ENCODE results near the gene SLC39A8. TPM values are rescaled to one million over a fixed set of nuclear protein-coding genes. Genes with fewer than 3 reads are reported as not detected.
"Not testable (repeated sequence)": the region's sequence is repeated elsewhere in the genome, so short reads cannot be mapped to it uniquely, and the experiment has no call there.

Gene SLC39A8
- total RNA-seq, 1 donor = 11.2 TPM

GRCh38 chr4:102247041-102247440 is 98.2 kb downstream of the SLC39A8 start:
- Histone ChIP-seq H3K36me3 (ENCODE audit: insufficient read depth, low read length) (no peaks in the 10 kb centered on the region), H3K27me3 (ENCODE audit: insufficient read depth, low read length) (no peaks in the 10 kb centered on the region), H3K27ac (ENCODE audit: low read depth, low read length) (no peak overlapping the region), H2AFZ (ENCODE audit: low read length) (no peak overlapping the region), H3K4me2 (ENCODE audit: insufficient read depth, low read length) (no peak overlapping the region), H3K9me3 (ENCODE audit: low read depth, low read length) (no peaks in the 10 kb centered on the region), H3K79me2 (ENCODE audit: insufficient read depth, low read length) (no peaks in the 10 kb centered on the region), H4K20me1 (ENCODE audit: insufficient read depth, low read length) (no peaks in the 10 kb centered on the region), H3K4me3 (ENCODE audit: insufficient read depth, low read length) (no peak overlapping the region), H3K4me1 (ENCODE audit: insufficient read depth, low read length) (no peaks in the 10 kb centered on the region)
- no peak for TF ChIP-seq CTCF (IDR thresholded peaks at IDR 0.05; ENCODE audit: extremely low read depth, low read depth, low read length)
- no peak for DNase-seq (ENCODE audit: insufficient read length, low spot score, missing footprints)

- no peak overlapping the region for H3K27ac ChIP-seq (ENCODE audit: low read depth, low read length)
These were observed 98.9 kb downstream of the SLC39A8 start for GRCh38 chr4:102246416-102246815.

GRCh38 chr4:102244878-102245535 is 100.3 kb downstream of the SLC39A8 start:
- H3K4me1 ChIP-seq (ENCODE audit: insufficient read depth, low read length) = no peaks in the 10 kb centered on the region
- H3K36me3 ChIP-seq (ENCODE audit: insufficient read depth, low read length) = no peaks in the 10 kb centered on the region
- H3K4me2 ChIP-seq (ENCODE audit: insufficient read depth, low read length) = no peak overlapping the region
- TF ChIP-seq CTCF (IDR thresholded peaks at IDR 0.05; ENCODE audit: extremely low read depth, low read depth, low read length) = no peak
- no peaks in the 10 kb centered on the region for H4K20me1 ChIP-seq (ENCODE audit: insufficient read depth, low read length)
- no peak overlapping the region for H3K27ac ChIP-seq (ENCODE audit: low read depth, low read length)
- no peak overlapping the region for H2AFZ ChIP-seq (ENCODE audit: low read length)
- H3K27me3 ChIP-seq (ENCODE audit: insufficient read depth, low read length) = no peaks in the 10 kb centered on the region
- H3K4me3 ChIP-seq (ENCODE audit: insufficient read depth, low read length) = no peak overlapping the region
- DNase-seq (ENCODE audit: insufficient read length, low spot score, missing footprints) = no peak
- H3K9me3 ChIP-seq (ENCODE audit: low read depth, low read length) = no peaks in the 10 kb centered on the region
- no peaks in the 10 kb centered on the region for H3K79me2 ChIP-seq (ENCODE audit: insufficient read depth, low read length)

More at GRCh38 chr4:102246416-102246815, 98.9 kb downstream of the SLC39A8 start:
- DNase-seq (ENCODE audit: insufficient read length, low spot score, missing footprints) = no peak
- no peak overlapping the region for H2AFZ ChIP-seq (ENCODE audit: low read length)
- no peak overlapping the region for H3K4me2 ChIP-seq (ENCODE audit: insufficient read depth, low read length)
- no peaks in the 10 kb centered on the region for H3K4me1 ChIP-seq (ENCODE audit: insufficient read depth, low read length)
- no peak overlapping the region for H3K4me3 ChIP-seq (ENCODE audit: insufficient read depth, low read length)
- H4K20me1 ChIP-seq (ENCODE audit: insufficient read depth, low read length) = no peaks in the 10 kb centered on the region
- H3K79me2 ChIP-seq (ENCODE audit: insufficient read depth, low read length) = no peaks in the 10 kb centered on the region
- no peaks in the 10 kb centered on the region for H3K27me3 ChIP-seq (ENCODE audit: insufficient read depth, low read length)
- TF ChIP-seq CTCF (IDR thresholded peaks at IDR 0.05; ENCODE audit: extremely low read depth, low read depth, low read length) = no peak
- no peaks in the 10 kb centered on the region for H3K36me3 ChIP-seq (ENCODE audit: insufficient read depth, low read length)
- no peaks in the 10 kb centered on the region for H3K9me3 ChIP-seq (ENCODE audit: low read depth, low read length)

GRCh38 chr4:102243296-102243695 is 102.0 kb downstream of the SLC39A8 start:
- not testable (repeated sequence) for H3K27ac ChIP-seq (ENCODE audit: low read depth, low read length); H3K36me3 ChIP-seq (ENCODE audit: insufficient read depth, low read length); H3K4me2 ChIP-seq (ENCODE audit: insufficient read depth, low read length); H3K4me1 ChIP-seq (ENCODE audit: insufficient read depth, low read length); H3K27me3 ChIP-seq (ENCODE audit: insufficient read depth, low read length); H4K20me1 ChIP-seq (ENCODE audit: insufficient read depth, low read length); H3K79me2 ChIP-seq (ENCODE audit: insufficient read depth, low read length); DNase-seq (ENCODE audit: insufficient read length, low spot score, missing footprints); H3K4me3 ChIP-seq (ENCODE audit: insufficient read depth, low read length); H2AFZ ChIP-seq (ENCODE audit: low read length); H3K9me3 ChIP-seq (ENCODE audit: low read depth, low read length)
